HCT116 (cell line): Measurements from ENCODE around the gene FTO.

Experiments
- CBX3 ChIP-seq: IDR thresholded peaks from 2 replicates; pipeline ENCODE4 v1.6.1; 2012; ENCODE audit warnings: low read depth
- EZH2phosphoT487 ChIP-seq: fragments of 200-600 bp; IDR thresholded peaks from 2 replicates; pipeline ENCODE4 v1.6.1; 2018; ENCODE audit warnings: antibody characterized with exemption, borderline replicate concordance
- JUND ChIP-seq: IDR thresholded peaks from 2 replicates; pipeline ENCODE4 v1.6.1; 2012
- RAD21 ChIP-seq: IDR thresholded peaks from 2 replicates; pipeline ENCODE4 v1.6.1; 2012; ENCODE audit warnings: low read depth, mild to moderate bottlenecking
- YY1 ChIP-seq: IDR thresholded peaks from 2 replicates; pipeline ENCODE4 v1.6.1; 2011; ENCODE audit warnings: low read length, low read depth, moderate library complexity, mild to moderate bottlenecking; ENCODE audit not compliant: insufficient replicate concordance; ENCODE audit errors: extremely low read depth
- TF ChIP-seq, protein P1 (sequence below), 3 experiments: fragments of 200-600 bp in 1 of 3; sonication (generic) in 1 of 3; IDR thresholded peaks in 2 of 3; conservative IDR thresholded peaks in 1 of 3; 2 replicates each; pipeline ENCODE4 v1.5.1; 2012 to 2017; ENCODE audit warnings: low read depth in 2 of 3, low read length in 2 of 3, antibody characterized with exemption in 1 of 3, borderline replicate concordance in 1 of 3, control low read depth in 1 of 3, mild to moderate bottlenecking in 1 of 3, mixed read lengths in 1 of 3, mixed run types in 1 of 3, moderate library complexity in 1 of 3; ENCODE audit not compliant: insufficient read depth in 1 of 3
- TF ChIP-seq, protein P2 (sequence below): IDR thresholded peaks from 2 replicates; pipeline ENCODE4 v1.6.1; 2012; ENCODE audit warnings: low read depth

DNA sequence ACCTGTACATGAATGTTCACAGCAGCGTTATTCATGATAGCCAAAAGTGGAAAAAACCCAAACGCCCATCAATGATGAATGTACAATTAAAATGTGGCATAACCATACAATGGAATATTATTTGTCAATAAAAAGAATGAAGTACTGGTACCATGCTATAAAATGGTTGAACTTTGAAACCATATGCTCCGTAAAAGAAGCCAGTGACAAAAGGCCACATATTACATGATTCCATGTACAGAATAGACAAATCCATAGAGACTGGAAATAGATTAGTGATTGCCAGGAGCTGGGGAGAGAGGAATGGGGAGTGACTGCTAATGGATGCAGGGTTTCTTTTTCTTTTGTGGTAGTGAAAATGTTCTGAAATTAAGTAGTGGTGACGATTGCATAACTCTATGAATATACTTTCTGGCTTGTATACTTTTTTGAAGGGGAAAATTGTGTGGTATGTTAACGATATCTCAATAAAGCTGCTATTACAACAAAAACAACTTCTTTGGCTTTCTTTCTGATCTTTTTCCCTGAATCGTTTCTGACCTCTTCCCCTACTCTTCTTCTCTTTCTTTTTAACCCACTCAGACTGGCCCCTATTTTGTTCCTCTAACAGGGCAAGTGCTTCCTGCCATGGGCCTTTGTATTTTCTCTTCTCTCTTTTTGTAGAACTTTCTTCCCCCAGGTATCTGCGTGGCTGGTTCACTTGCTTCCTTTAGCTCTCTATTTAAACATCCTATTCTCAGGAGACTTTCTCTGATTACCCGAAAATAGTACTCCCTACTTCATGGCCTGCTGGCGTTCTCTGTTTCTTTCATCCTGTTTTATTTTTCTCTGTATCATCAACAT is 67.9 kb downstream of the FTO start:
- TF ChIP-seq RAD21 (no peak), EZH2phosphoT487 (no peak), CBX3 (no peak), JUND (no peak), YY1 (no peak)
- TF ChIP-seq, protein P1, sequence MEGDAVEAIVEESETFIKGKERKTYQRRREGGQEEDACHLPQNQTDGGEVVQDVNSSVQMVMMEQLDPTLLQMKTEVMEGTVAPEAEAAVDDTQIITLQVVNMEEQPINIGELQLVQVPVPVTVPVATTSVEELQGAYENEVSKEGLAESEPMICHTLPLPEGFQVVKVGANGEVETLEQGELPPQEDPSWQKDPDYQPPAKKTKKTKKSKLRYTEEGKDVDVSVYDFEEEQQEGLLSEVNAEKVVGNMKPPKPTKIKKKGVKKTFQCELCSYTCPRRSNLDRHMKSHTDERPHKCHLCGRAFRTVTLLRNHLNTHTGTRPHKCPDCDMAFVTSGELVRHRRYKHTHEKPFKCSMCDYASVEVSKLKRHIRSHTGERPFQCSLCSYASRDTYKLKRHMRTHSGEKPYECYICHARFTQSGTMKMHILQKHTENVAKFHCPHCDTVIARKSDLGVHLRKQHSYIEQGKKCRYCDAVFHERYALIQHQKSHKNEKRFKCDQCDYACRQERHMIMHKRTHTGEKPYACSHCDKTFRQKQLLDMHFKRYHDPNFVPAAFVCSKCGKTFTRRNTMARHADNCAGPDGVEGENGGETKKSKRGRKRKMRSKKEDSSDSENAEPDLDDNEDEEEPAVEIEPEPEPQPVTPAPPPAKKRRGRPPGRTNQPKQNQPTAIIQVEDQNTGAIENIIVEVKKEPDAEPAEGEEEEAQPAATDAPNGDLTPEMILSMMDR (IDR thresholded peaks at IDR 0.05 in 2 of 3, conservative IDR thresholded peaks at IDR 0.05 in 1 of 3; ENCODE audit: borderline replicate concordance in 1 of 3, insufficient read depth in 1 of 3, low read depth in 2 of 3, low read length in 2 of 3), result no peak
- TF ChIP-seq, protein P2, sequence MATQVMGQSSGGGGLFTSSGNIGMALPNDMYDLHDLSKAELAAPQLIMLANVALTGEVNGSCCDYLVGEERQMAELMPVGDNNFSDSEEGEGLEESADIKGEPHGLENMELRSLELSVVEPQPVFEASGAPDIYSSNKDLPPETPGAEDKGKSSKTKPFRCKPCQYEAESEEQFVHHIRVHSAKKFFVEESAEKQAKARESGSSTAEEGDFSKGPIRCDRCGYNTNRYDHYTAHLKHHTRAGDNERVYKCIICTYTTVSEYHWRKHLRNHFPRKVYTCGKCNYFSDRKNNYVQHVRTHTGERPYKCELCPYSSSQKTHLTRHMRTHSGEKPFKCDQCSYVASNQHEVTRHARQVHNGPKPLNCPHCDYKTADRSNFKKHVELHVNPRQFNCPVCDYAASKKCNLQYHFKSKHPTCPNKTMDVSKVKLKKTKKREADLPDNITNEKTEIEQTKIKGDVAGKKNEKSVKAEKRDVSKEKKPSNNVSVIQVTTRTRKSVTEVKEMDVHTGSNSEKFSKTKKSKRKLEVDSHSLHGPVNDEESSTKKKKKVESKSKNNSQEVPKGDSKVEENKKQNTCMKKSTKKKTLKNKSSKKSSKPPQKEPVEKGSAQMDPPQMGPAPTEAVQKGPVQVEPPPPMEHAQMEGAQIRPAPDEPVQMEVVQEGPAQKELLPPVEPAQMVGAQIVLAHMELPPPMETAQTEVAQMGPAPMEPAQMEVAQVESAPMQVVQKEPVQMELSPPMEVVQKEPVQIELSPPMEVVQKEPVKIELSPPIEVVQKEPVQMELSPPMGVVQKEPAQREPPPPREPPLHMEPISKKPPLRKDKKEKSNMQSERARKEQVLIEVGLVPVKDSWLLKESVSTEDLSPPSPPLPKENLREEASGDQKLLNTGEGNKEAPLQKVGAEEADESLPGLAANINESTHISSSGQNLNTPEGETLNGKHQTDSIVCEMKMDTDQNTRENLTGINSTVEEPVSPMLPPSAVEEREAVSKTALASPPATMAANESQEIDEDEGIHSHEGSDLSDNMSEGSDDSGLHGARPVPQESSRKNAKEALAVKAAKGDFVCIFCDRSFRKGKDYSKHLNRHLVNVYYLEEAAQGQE, result no peak
